ENCODE data around the gene SIAH1. TPM values are rescaled to one million over a fixed set of nuclear protein-coding genes. Genes with fewer than 3 reads are reported as not detected.

The SIAH1 gene
- total RNA-seq, 1 experiment from 2014 or later: 22.7 TPM

DNA sequence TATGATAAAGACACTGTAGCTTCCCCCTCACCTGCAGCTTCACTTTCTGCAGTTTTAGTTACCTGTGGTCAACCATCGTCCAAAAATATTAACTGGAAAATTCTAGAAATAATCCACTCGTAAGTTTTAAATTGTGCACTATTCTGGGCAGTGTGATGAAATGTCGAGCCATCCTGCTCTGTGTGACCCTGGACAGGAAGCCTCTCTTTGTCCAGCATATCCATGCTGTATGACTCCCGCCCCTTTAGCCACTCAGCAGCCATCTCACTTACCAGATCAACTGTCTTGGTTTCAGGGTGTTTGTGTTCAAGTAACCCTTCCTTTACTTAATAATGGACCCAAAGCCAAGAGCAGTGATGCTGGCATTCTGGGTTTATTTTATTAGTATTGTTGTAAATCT, 56.1 kb downstream of the SIAH1 start (continued):
- TF ChIP-seq CEBPB (IDR thresholded peaks at IDR 0.05; ENCODE audit: low read depth) (no peak), EZH2 (IDR thresholded peaks at IDR 0.05) (no peak), SIN3A (IDR thresholded peaks at IDR 0.05; ENCODE audit: low read depth) (no peak), EGR1 (IDR thresholded peaks at IDR 0.05; ENCODE audit: low read depth) (no peak), RAD21 (IDR thresholded peaks at IDR 0.05; ENCODE audit: low read depth) (no peak)

DNA sequence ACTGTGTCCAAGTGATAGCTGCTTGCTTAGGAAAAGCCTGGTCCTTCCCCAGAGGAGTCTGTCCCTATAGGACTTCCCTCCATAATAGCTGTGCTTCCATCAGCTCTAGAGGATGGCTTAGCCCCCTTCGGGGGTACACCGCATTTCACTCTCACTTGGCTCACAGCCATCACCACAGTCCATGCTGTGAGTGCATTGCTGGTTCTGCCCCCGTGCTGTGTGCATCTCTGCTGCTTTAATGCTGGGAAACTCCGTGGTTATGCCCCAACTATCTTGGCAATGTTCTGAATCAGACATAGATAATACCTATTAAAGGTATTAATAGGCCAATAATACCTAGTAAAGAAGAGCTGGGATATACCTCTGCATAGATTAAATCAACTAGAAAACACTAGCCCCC, 58.3 kb downstream of the SIAH1 start:
- Histone ChIP-seq H3K79me2 (ENCODE audit: insufficient read depth, low read length) (no peaks in the 10 kb centered on the region), H4K20me1 (ENCODE audit: insufficient read depth) (no peaks in the 10 kb centered on the region; the same call in 1 of the 2 replicates), H3K9me3 (ENCODE audit: control insufficient read depth in 1 of 2, insufficient read depth in 1 of 2, low read depth in 1 of 2, low read length in 2 of 2) (no peaks in the 10 kb centered on the region), H3K9ac (ENCODE audit: low read length) (no peak overlapping the region), H3K9me2 (ENCODE audit: insufficient read depth) (no peaks in the 10 kb centered on the region), H3K27me3 (ENCODE audit: insufficient read depth, low read length) (no peaks in the 10 kb centered on the region), H3K4me1 (ENCODE audit: control insufficient read depth in 1 of 2, insufficient read depth in 2 of 2, low read length in 2 of 2) (no peaks in the 10 kb centered on the region), H3K27ac (ENCODE audit: low read depth, low read length) (no peak overlapping the region), H3K4me2 (ENCODE audit: low read length) (no peak overlapping the region), H2AFZ (ENCODE audit: low read depth, low read length, poor library complexity, severe bottlenecking) (no peak overlapping the region), H3K36me3 (ENCODE audit: control insufficient read depth in 1 of 2, insufficient read depth in 2 of 2, low read length in 2 of 2) (no peaks in the 10 kb centered on the region), H3K4me3 (replicated peaks in 1 of 2; ENCODE audit: low read depth in 1 of 2, low read length in 2 of 2) (no peak overlapping the region)
- ChIA-PET RAD21 (ENCODE audit: low non-redundant PET in 1 of 2, low total read pairs in 2 of 2, uncharacterized antibody in 2 of 2, unreplicated experiment in 2 of 2) (no interaction called here), CTCF (interaction anchor here (0.9 to 1.6 kb wide), 2 partner anchors 200 to 296 kb away, joined by 3 to 6 read pairs; no protein-coding TSS in a partner anchor), POLR2A (no interaction called here)
- DNase-seq (ENCODE audit: low read depth, low spot score): no peak
- no peak for TF ChIP-seq SIN3A (IDR thresholded peaks at IDR 0.05; ENCODE audit: low read depth)
- TF ChIP-seq, protein P1, sequence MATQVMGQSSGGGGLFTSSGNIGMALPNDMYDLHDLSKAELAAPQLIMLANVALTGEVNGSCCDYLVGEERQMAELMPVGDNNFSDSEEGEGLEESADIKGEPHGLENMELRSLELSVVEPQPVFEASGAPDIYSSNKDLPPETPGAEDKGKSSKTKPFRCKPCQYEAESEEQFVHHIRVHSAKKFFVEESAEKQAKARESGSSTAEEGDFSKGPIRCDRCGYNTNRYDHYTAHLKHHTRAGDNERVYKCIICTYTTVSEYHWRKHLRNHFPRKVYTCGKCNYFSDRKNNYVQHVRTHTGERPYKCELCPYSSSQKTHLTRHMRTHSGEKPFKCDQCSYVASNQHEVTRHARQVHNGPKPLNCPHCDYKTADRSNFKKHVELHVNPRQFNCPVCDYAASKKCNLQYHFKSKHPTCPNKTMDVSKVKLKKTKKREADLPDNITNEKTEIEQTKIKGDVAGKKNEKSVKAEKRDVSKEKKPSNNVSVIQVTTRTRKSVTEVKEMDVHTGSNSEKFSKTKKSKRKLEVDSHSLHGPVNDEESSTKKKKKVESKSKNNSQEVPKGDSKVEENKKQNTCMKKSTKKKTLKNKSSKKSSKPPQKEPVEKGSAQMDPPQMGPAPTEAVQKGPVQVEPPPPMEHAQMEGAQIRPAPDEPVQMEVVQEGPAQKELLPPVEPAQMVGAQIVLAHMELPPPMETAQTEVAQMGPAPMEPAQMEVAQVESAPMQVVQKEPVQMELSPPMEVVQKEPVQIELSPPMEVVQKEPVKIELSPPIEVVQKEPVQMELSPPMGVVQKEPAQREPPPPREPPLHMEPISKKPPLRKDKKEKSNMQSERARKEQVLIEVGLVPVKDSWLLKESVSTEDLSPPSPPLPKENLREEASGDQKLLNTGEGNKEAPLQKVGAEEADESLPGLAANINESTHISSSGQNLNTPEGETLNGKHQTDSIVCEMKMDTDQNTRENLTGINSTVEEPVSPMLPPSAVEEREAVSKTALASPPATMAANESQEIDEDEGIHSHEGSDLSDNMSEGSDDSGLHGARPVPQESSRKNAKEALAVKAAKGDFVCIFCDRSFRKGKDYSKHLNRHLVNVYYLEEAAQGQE (IDR thresholded peaks at IDR 0.05; ENCODE audit: low read depth): no peak
- TF ChIP-seq CEBPB (IDR thresholded peaks at IDR 0.05; ENCODE audit: low read depth): no peak
- TF ChIP-seq SRF (IDR thresholded peaks at IDR 0.05; ENCODE audit: low read depth): no peak
- TF ChIP-seq POLR2AphosphoS5 (IDR thresholded peaks at IDR 0.05; ENCODE audit: low read depth, low read length): no peak
- TF ChIP-seq, protein P2, sequence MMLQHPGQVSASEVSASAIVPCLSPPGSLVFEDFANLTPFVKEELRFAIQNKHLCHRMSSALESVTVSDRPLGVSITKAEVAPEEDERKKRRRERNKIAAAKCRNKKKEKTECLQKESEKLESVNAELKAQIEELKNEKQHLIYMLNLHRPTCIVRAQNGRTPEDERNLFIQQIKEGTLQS (IDR thresholded peaks at IDR 0.05): no peak
- TF ChIP-seq ELF1 (IDR thresholded peaks at IDR 0.05; ENCODE audit: borderline replicate concordance, low read depth): no peak
- TF ChIP-seq SP1 (IDR thresholded peaks at IDR 0.05; ENCODE audit: low read depth): no peak
- no peak for TF ChIP-seq EZH2 (IDR thresholded peaks at IDR 0.05)
- TF ChIP-seq, protein P3, sequence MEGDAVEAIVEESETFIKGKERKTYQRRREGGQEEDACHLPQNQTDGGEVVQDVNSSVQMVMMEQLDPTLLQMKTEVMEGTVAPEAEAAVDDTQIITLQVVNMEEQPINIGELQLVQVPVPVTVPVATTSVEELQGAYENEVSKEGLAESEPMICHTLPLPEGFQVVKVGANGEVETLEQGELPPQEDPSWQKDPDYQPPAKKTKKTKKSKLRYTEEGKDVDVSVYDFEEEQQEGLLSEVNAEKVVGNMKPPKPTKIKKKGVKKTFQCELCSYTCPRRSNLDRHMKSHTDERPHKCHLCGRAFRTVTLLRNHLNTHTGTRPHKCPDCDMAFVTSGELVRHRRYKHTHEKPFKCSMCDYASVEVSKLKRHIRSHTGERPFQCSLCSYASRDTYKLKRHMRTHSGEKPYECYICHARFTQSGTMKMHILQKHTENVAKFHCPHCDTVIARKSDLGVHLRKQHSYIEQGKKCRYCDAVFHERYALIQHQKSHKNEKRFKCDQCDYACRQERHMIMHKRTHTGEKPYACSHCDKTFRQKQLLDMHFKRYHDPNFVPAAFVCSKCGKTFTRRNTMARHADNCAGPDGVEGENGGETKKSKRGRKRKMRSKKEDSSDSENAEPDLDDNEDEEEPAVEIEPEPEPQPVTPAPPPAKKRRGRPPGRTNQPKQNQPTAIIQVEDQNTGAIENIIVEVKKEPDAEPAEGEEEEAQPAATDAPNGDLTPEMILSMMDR (IDR thresholded peaks at IDR 0.05 in 2 of 3, conservative IDR thresholded peaks at IDR 0.05 in 1 of 3; ENCODE audit: borderline replicate concordance in 1 of 3, insufficient read depth in 1 of 3, low read depth in 2 of 3, low read length in 2 of 3): no peak
- TF ChIP-seq JUND (IDR thresholded peaks at IDR 0.05): no peak
- no peak for TF ChIP-seq POLR2A (IDR thresholded peaks at IDR 0.05; ENCODE audit: borderline replicate concordance, extremely low read depth, insufficient read depth, insufficient read length)
- no TSS peak for BruUV-seq (replicated peaks)
- intact Hi-C loops (cut with micrococcal nuclease): no loop called here
- ATAC-seq: no peak
